GM23338 (cell line): ENCODE results near the gene SOWAHA. TPM values are rescaled to one million over a fixed set of nuclear protein-coding genes. Genes with fewer than 3 reads are reported as not detected.
A peak's percentile ranks its signal among the peaks of the same experiment; 100 is the strongest.

Experiments
- ATAC-seq: fragments of 200-7000 bp; cut with Tn5 transposase; 3 replicates; pipeline ENCODE4 v1.9.1; 2020
- DNase-seq: peaks from one replicate; pipeline ENCODE4 v3.0.0-alpha.2; 2015; ENCODE audit warnings: low spot score
- H2AFZ ChIP-seq: fragments of 200-600 bp; sonication (generic); 2 replicates; pipeline ENCODE4 v1.8.0; 2016; ENCODE audit warnings: antibody characterized with exemption, mild to moderate bottlenecking, moderate library complexity
- H3F3A ChIP-seq: fragments of 200-600 bp; sonication (generic); replicated peaks from 2 replicates; pipeline ENCODE4 v1.8.0; 2017; ENCODE audit warnings: antibody characterized with exemption, mixed run types, low read depth
- H3K27ac ChIP-seq: fragments of 200-600 bp; sonication (generic); 2 replicates; pipeline ENCODE4 v1.6.1; 2016; ENCODE audit warnings: low read depth
- H3K27me3 ChIP-seq: fragments of 200-600 bp; sonication (generic); 2 replicates; pipeline ENCODE4 v1.8.0; 2016; ENCODE audit warnings: mild to moderate bottlenecking, mixed run types, moderate library complexity; ENCODE audit not compliant: insufficient read depth
- H3K36me3 ChIP-seq: fragments of 200-600 bp; sonication (generic); 2 replicates; pipeline ENCODE4 v1.8.0; 2016; ENCODE audit warnings: mild to moderate bottlenecking; ENCODE audit not compliant: insufficient read depth
- H3K4me1 ChIP-seq: fragments of 200-600 bp; sonication (generic); 2 replicates; pipeline ENCODE4 v1.8.0; 2016; ENCODE audit warnings: mild to moderate bottlenecking, moderate library complexity; ENCODE audit not compliant: insufficient read depth
- H3K4me2 ChIP-seq: fragments of 200-600 bp; sonication (generic); 2 replicates; pipeline ENCODE4 v1.7.1; 2017; ENCODE audit warnings: mixed run types
- H3K4me3 ChIP-seq: fragments of 200-600 bp; sonication (generic); 2 replicates; pipeline ENCODE4 v1.6.1; 2016; ENCODE audit warnings: mixed run types
- H3K79me2 ChIP-seq: fragments of 200-600 bp; sonication (generic); replicated peaks from 2 replicates; pipeline ENCODE4 v1.8.0; 2017; ENCODE audit warnings: mild to moderate bottlenecking; ENCODE audit not compliant: insufficient read depth
- H3K9me2 ChIP-seq: fragments of 200-600 bp; sonication (generic); 2 replicates; pipeline ENCODE4 v1.8.0; 2017; ENCODE audit not compliant: insufficient read depth
- H4K20me1 ChIP-seq: fragments of 200-600 bp; sonication (generic); replicated peaks from 2 replicates; pipeline ENCODE4 v1.8.0; 2017; ENCODE audit warnings: mild to moderate bottlenecking; ENCODE audit not compliant: insufficient read depth
- H3K27ac Mint-ChIP-seq: 2 replicates; pipeline ENCODE4 v1.8.0; 2020; ENCODE audit warnings: inconsistent platforms, mild to moderate bottlenecking, moderate library complexity, mixed read lengths
- H3K27me3 Mint-ChIP-seq: 3 replicates; pipeline ENCODE4 v1.8.0; 2022; ENCODE audit warnings: low read depth, mild to moderate bottlenecking, moderate library complexity, mixed read lengths, inconsistent platforms; ENCODE audit not compliant: insufficient read depth, poor library complexity
- H3K36me3 Mint-ChIP-seq: 3 replicates; pipeline ENCODE4 v1.8.0; 2021; ENCODE audit warnings: low read depth, mild to moderate bottlenecking, inconsistent platforms, moderate library complexity, mixed read lengths
- H3K4me1 Mint-ChIP-seq: 3 replicates; pipeline ENCODE4 v1.8.0; 2020; ENCODE audit warnings: mild to moderate bottlenecking, inconsistent platforms, mixed read lengths
- H3K4me3 Mint-ChIP-seq: 3 replicates; pipeline ENCODE4 v1.8.0; 2021; ENCODE audit warnings: moderate library complexity, mild to moderate bottlenecking, inconsistent platforms, mixed read lengths
- H3K9me3 Mint-ChIP-seq: 3 replicates; pipeline ENCODE4 v1.8.0; 2020; ENCODE audit warnings: moderate library complexity, mild to moderate bottlenecking, inconsistent platforms, mixed read lengths
- CREB1 ChIP-seq: fragments of 250-450 bp; sonication (Bioruptor Pico); IDR thresholded peaks from 2 replicates; pipeline ENCODE4 v1.5.0; 2020; ENCODE audit warnings: low read depth, mild to moderate bottlenecking, moderate library complexity
- EZH2 ChIP-seq: fragments of 200-600 bp; sonication (generic); IDR thresholded peaks from one replicate; pipeline ENCODE4 v1.8.0; 2017; ENCODE audit warnings: antibody characterized with exemption, mild to moderate bottlenecking, low read depth; ENCODE audit not compliant: unreplicated experiment
- EZH2phosphoT487 ChIP-seq: fragments of 200-600 bp; sonication (generic); IDR thresholded peaks from one replicate; pipeline ENCODE4 v1.8.1; 2018; ENCODE audit warnings: antibody characterized with exemption; ENCODE audit not compliant: unreplicated experiment
- JUNB ChIP-seq: IDR thresholded peaks from one replicate; pipeline ENCODE4 v1.6.1; 2016; ENCODE audit warnings: antibody characterized with exemption; ENCODE audit not compliant: unreplicated experiment
- NANOG ChIP-seq: IDR thresholded peaks from 2 replicates; pipeline ENCODE4 v1.6.1; 2016; ENCODE audit warnings: antibody characterized with exemption, borderline replicate concordance
- POLR2AphosphoS5 ChIP-seq: IDR thresholded peaks from 2 replicates; pipeline ENCODE4 v1.6.1; 2016; ENCODE audit warnings: antibody characterized with exemption, low read depth
- REST ChIP-seq: IDR thresholded peaks from one replicate; pipeline ENCODE4 v1.6.1; 2018; ENCODE audit warnings: antibody characterized with exemption; ENCODE audit not compliant: unreplicated experiment
- STAT1 ChIP-seq: IDR thresholded peaks from one replicate; pipeline ENCODE4 v1.6.1; 2016; ENCODE audit warnings: antibody characterized with exemption; ENCODE audit not compliant: unreplicated experiment
- ZNF114 ChIP-seq: fragments of 250-450 bp; sonication (Bioruptor Pico); IDR thresholded peaks from 2 replicates; pipeline ENCODE4 v1.5.0; 2020; ENCODE audit warnings: mild to moderate bottlenecking, moderate library complexity
- ZNF331 ChIP-seq: fragments of 250-450 bp; sonication (Bioruptor Pico); IDR thresholded peaks from 2 replicates; pipeline ENCODE4 v1.5.0; 2020; ENCODE audit warnings: low read depth, mild to moderate bottlenecking, moderate library complexity
- ZNF462 ChIP-seq: fragments of 250-450 bp; sonication (Bioruptor Pico); IDR thresholded peaks from 2 replicates; pipeline ENCODE4 v1.5.0; 2020; ENCODE audit warnings: mild to moderate bottlenecking, moderate library complexity
- polyA plus RNA-seq: library from polyadenylated mRNA; unstranded; fragments of >200 nt; fragmentation: Nextera tagmentation; extraction: Ambion mirVana; gene quantifications from 2 replicates; pipeline ENCODE4 v1.2.1, GENCODE V29; 2016
- total RNA-seq: library from RNA; depleted of rRNA; stranded (reverse); fragments of >200 nt; shearing (Covaris generic); gene quantifications from 2 replicates; pipeline ENCODE4 v1.2.3, GENCODE V29; 2014
- TF ChIP-seq, protein P1 (sequence below), 2 experiments: fragments of 200-600 bp in 1 of 2; sonication (generic) in 1 of 2; conservative IDR thresholded peaks; 2 replicates each; pipeline versions ENCODE4 v1.5.1 to v1.6.1; 2016 to 2017; ENCODE audit warnings: antibody characterized with exemption in 2 of 2, low read depth in 2 of 2, mild to moderate bottlenecking in 2 of 2, moderate library complexity in 1 of 2
- TF ChIP-seq, protein P2 (sequence below): IDR thresholded peaks from 2 replicates; pipeline ENCODE4 v1.6.1; 2016; ENCODE audit warnings: antibody characterized with exemption

SOWAHA gene
- total and polyA plus RNA-seq, 2 experiments from 2014 or later, result 0.18 to 0.52 TPM

DNA sequence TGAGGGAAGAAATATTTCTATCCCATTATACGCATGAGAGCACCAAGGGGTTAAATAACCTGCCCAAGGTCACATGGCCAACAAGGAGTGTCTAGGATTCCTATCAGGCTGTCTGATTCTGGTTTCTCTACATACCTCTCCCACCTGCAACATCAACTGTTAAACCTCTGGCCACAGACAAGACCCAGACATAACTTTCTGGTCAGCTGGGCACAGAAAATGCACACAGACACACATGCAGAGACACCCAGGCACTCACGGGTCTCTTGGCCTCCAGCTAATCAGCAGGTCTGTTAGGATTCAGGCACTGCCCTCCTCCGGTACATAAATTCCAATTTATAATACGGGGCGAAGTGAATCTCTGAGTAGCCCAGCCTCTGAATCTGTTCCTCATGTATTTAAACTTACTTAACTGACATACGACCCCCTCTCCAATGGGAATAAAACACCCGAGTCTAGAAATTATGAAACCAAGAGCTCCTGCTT is 37.6 kb upstream of the SOWAHA start:
- no peaks in the 10 kb centered on the region; the same call in 1 of the 2 replicates for H3K79me2 ChIP-seq
- H3K4me1 Mint-ChIP-seq, result peaks cover 40% of the 10 kb centered on the region
- TF ChIP-seq POLR2AphosphoS5, result no peak
- TF ChIP-seq ZNF331 (CRISPR knock-in tag), result no peak
- no peak for TF ChIP-seq EZH2
- TF ChIP-seq REST, result no peak
- TF ChIP-seq STAT1, result no peak
- no peak for TF ChIP-seq ZNF462
- TF ChIP-seq JUNB, result no peak
- TF ChIP-seq, protein P1, sequence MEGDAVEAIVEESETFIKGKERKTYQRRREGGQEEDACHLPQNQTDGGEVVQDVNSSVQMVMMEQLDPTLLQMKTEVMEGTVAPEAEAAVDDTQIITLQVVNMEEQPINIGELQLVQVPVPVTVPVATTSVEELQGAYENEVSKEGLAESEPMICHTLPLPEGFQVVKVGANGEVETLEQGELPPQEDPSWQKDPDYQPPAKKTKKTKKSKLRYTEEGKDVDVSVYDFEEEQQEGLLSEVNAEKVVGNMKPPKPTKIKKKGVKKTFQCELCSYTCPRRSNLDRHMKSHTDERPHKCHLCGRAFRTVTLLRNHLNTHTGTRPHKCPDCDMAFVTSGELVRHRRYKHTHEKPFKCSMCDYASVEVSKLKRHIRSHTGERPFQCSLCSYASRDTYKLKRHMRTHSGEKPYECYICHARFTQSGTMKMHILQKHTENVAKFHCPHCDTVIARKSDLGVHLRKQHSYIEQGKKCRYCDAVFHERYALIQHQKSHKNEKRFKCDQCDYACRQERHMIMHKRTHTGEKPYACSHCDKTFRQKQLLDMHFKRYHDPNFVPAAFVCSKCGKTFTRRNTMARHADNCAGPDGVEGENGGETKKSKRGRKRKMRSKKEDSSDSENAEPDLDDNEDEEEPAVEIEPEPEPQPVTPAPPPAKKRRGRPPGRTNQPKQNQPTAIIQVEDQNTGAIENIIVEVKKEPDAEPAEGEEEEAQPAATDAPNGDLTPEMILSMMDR (conservative IDR thresholded peaks at IDR 0.05; ENCODE audit: low read depth in 2 of 2), result no peak
- no peak for TF ChIP-seq EZH2phosphoT487
- no peak for TF ChIP-seq CREB1
- TF ChIP-seq, protein P2, sequence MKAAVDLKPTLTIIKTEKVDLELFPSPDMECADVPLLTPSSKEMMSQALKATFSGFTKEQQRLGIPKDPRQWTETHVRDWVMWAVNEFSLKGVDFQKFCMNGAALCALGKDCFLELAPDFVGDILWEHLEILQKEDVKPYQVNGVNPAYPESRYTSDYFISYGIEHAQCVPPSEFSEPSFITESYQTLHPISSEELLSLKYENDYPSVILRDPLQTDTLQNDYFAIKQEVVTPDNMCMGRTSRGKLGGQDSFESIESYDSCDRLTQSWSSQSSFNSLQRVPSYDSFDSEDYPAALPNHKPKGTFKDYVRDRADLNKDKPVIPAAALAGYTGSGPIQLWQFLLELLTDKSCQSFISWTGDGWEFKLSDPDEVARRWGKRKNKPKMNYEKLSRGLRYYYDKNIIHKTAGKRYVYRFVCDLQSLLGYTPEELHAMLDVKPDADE, result no peak
- TF ChIP-seq ZNF114 (CRISPR knock-in tag), result no peak
- no peak for TF ChIP-seq NANOG
- no peak for DNase-seq
- ATAC-seq, result no peak
- no peak overlapping the region for H2AFZ ChIP-seq
- peaks cover 50% of the 10 kb centered on the region for H3K27me3 ChIP-seq
- H3K27me3 Mint-ChIP-seq, result peaks cover 32% of the 10 kb centered on the region
- H3K4me3 Mint-ChIP-seq, result peak overlapping the region; percentile 76; the same call in 2 of the 3 replicates
- H3K4me3 ChIP-seq, result peak overlapping the region; percentile 89
- 0 out of 2 replicates have a peak, but pooled peaks cover 4% of the 10 kb centered on the region for H4K20me1 ChIP-seq
- no peaks in the 10 kb centered on the region for H3F3A ChIP-seq
- H3K9me3 Mint-ChIP-seq, result no peaks in the 10 kb centered on the region
- peak overlapping the region; percentile 89 for H3K4me2 ChIP-seq
- H3K9me2 ChIP-seq, result peaks cover 2% of the 10 kb centered on the region; the same call in 1 of the 2 replicates
- no peak overlapping the region for H3K27ac ChIP-seq
- no peak overlapping the region for H3K27ac Mint-ChIP-seq
- H3K36me3 ChIP-seq, result no peaks in the 10 kb centered on the region
- no peaks in the 10 kb centered on the region; the same call in 2 of the 3 replicates for H3K36me3 Mint-ChIP-seq
- H3K4me1 ChIP-seq, result peaks cover 25% of the 10 kb centered on the region
